Activated CD8-positive, alpha-beta T cell treated with anti-CD3 and anti-CD28 coated beads for 36 hours (primary cell): ENCODE data around the gene SALL3. TPM values are rescaled to one million over a fixed set of nuclear protein-coding genes. Genes with fewer than 3 reads are reported as not detected.

Source experiments
- ATAC-seq: fragments of 200-7000 bp; cut with Tn5 transposase; one replicate; pipeline ENCODE4 v1.10.0; 2021; ENCODE audit warnings: mild to moderate bottlenecking, moderate library complexity
- CTCF ChIA-PET: fragments of 350-600 bp; sonication (Branson Sonifier 250); formaldehyde crosslinking; loops from one replicate; lab custom pipeline; 2021; ENCODE audit warnings: antibody characterized with exemption; lab: Charles Lee
- POLR2A ChIA-PET: fragments of 350-600 bp; sonication (Branson Sonifier 250); formaldehyde crosslinking; loops from one replicate; lab custom pipeline; 2021; ENCODE audit warnings: antibody characterized with exemption; lab: Charles Lee
- DNase-seq: peaks from one replicate; pipeline ENCODE4 v3.0.0-alpha.2; 2020
- H3K27ac Mint-ChIP-seq: one replicate; pipeline ENCODE4 v1.8.0; 2021; ENCODE audit warnings: mild to moderate bottlenecking, mixed read lengths
- H3K27me3 Mint-ChIP-seq: one replicate; pipeline ENCODE4 v1.8.0; 2021; ENCODE audit warnings: mixed read lengths
- H3K36me3 Mint-ChIP-seq: one replicate; pipeline ENCODE4 v1.8.0; 2021; ENCODE audit warnings: low read depth, mixed read lengths
- H3K4me1 Mint-ChIP-seq: one replicate; pipeline ENCODE4 v1.8.0; 2021; ENCODE audit warnings: low read depth, mixed read lengths
- H3K4me3 Mint-ChIP-seq: one replicate; pipeline ENCODE4 v1.8.0; 2021; ENCODE audit warnings: mild to moderate bottlenecking, moderate library complexity, mixed read lengths
- H3K9me3 Mint-ChIP-seq: one replicate; pipeline ENCODE4 v1.8.0; 2021; ENCODE audit warnings: mixed read lengths
- CTCF ChIP-seq: fragments of 200-600 bp; IDR thresholded peaks from one replicate; pipeline ENCODE4 v1.8.0; 2022; ENCODE audit warnings: antibody characterized with exemption, mild to moderate bottlenecking
- intact Hi-C: fragments of 100-400 bp; cut with micrococcal nuclease; formaldehyde crosslinking; loops from one replicate; pipeline ENCODE4 v1.10.0; 2022
- total RNA-seq, 2 experiments: library from RNA; stranded (reverse); gene quantifications; one replicate each; pipeline ENCODE4 v1.2.3, GENCODE V29; 2021

Gene SALL3
- total RNA-seq, 2 experiments from 2014 or later = not detected

DNA sequence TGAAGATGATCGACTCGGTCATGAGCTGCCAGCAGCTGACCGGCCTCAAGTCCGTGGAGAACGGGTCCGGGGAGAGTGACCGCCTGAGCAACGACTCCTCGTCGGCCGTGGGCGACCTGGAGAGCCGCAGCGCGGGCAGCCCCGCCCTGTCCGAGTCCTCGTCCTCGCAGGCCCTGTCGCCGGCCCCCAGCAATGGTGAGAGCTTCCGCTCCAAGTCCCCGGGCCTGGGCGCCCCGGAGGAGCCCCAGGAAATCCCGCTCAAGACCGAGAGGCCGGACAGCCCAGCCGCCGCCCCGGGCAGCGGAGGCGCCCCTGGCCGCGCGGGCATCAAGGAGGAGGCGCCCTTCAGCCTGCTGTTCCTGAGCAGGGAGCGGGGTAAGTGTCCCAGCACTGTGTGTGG is 14.9 kb downstream of the SALL3 start:
- Mint-ChIP-seq H3K9me3 (no peaks in the 10 kb centered on the region), H3K27me3 (peaks cover 8% of the 10 kb centered on the region), H3K4me1 (no peaks in the 10 kb centered on the region), H3K36me3 (no peaks in the 10 kb centered on the region), H3K27ac (no peak overlapping the region), H3K4me3 (no peak overlapping the region)
- ChIA-PET CTCF (no interaction called here), POLR2A (no interaction called here)
- TF ChIP-seq CTCF = no peak
- DNase-seq (no peak), ATAC-seq (no peak)
- intact Hi-C loops = no loop called here

DNA sequence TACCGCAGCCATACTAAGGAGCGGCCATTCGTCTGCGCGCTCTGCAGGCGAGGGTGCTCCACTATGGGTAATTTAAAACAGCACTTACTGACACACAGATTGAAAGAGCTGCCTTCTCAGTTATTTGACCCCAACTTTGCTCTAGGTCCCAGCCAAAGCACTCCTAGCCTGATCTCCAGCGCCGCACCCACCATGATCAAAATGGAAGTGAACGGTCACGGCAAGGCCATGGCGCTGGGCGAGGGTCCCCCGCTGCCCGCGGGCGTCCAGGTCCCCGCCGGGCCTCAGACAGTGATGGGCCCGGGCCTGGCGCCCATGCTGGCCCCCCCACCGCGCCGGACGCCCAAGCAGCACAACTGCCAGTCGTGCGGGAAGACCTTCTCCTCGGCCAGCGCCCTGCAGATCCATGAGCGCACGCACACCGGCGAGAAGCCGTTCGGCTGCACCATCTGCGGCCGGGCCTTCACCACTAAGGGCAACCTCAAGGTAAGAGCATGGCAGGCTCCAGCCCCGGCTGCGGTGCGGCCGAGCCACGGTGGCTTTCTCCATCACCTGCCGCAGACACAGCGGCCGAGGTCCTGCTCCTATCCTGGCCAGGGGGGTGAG is 15.5 kb downstream of the SALL3 start:
- Mint-ChIP-seq H3K36me3 (no peaks in the 10 kb centered on the region), H3K4me1 (no peaks in the 10 kb centered on the region), H3K27ac (no peak overlapping the region), H3K27me3 (peaks cover 8% of the 10 kb centered on the region), H3K4me3 (no peak overlapping the region), H3K9me3 (no peaks in the 10 kb centered on the region)
- DNase-seq (no peak), ATAC-seq (no peak)
- TF ChIP-seq CTCF = no peak
- ChIA-PET POLR2A (no interaction called here), CTCF (no interaction called here)
- intact Hi-C loops = no loop called here

DNA sequence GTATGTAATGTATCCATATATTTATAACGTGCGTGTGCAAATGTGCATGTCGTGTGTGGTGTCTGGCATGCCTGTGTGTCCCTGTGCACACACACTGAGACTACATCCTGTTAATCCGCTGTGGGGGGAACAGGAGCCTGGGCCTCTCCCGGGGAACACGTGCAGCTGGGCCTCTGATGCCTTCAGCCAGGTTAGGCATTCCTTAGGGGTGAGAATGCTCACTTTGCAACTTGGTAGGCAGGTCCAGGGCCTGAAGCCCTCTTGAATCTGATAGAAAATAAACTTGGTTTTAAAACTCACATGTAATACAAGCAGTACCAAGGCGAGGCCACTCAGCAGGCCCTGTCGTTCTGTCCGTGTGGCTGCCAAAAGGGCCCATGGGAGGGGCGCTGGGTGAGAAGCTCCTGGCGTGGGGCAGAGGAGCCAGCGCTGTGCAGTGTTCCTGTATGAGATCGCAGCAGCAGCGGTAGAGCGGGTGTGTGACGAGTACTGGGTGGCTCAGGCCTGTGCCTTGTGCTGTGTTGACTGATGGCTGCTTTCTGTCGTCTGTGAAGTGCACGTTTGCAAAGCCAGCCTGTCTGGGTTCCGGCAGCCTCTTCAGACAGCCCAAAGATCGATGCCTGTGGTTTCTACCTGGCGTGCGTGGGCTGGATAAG is 16.2 kb downstream of the SALL3 start:
- Mint-ChIP-seq H3K4me3 (no peak overlapping the region), H3K36me3 (no peaks in the 10 kb centered on the region), H3K9me3 (no peaks in the 10 kb centered on the region), H3K27ac (no peak overlapping the region), H3K27me3 (peaks cover 4% of the 10 kb centered on the region), H3K4me1 (no peaks in the 10 kb centered on the region)
- DNase-seq = no peak
- ChIA-PET CTCF (no interaction called here), POLR2A (no interaction called here)
- ATAC-seq = no peak
- no peak for TF ChIP-seq CTCF
- intact Hi-C loops = no loop called here

DNA sequence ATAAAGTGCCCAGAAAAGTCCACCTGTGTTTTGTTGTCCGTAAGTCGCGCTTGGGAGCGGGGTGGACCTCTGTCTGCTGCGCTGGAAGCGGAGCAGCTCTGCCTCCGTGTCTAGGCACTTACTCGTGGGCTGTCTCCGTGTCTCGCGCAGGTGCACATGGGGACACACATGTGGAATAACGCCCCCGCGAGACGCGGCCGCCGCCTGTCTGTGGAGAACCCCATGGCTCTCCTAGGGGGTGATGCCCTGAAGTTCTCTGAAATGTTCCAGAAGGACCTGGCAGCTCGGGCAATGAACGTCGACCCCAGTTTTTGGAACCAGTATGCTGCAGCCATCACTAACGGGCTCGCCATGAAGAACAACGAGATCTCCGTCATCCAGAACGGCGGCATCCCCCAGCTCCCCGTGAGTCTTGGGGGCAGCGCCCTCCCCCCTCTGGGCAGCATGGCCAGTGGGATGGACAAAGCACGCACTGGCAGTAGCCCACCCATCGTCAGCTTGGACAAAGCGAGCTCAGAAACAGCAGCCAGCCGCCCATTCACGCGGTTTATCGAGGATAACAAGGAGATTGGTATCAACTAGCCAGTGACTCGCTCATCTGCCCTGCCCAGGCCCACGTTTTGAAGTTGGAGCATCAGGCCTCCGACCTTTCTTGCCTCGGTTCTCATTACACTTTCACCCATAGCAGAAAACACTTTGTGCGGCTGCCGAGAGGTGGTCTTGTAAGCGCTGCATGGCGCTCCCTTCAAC is 17.3 kb downstream of the SALL3 start:
- ChIA-PET CTCF (no interaction called here), POLR2A (no interaction called here)
- Mint-ChIP-seq H3K36me3 (no peaks in the 10 kb centered on the region), H3K27me3 (peaks cover 6% of the 10 kb centered on the region), H3K27ac (no peak overlapping the region), H3K4me3 (no peak overlapping the region), H3K4me1 (no peaks in the 10 kb centered on the region), H3K9me3 (no peaks in the 10 kb centered on the region)
- no peak for TF ChIP-seq CTCF
- intact Hi-C loops = no loop called here
- ATAC-seq (no peak), DNase-seq (no peak)
